Esophagus muscularis mucosa (tissue), 4 donors: ENCODE results near the gene FUT8. TPM values are rescaled to one million over a fixed set of nuclear protein-coding genes. Genes with fewer than 3 reads are reported as not detected.

Source experiments
- DNase-seq: peaks from one replicate; pipeline ENCODE4 v3.0.0-alpha.2; 2017; ENCODE audit errors: extremely low spot score
- H3K27ac ChIP-seq, 4 donors: fragments of 200-600 bp; sonication (generic); replicated peaks in 1 of 4; 1 replicate in 3 of 4; 2 replicates in 1 of 4; pipeline ENCODE4 v1.5.1; 2016 to 2019; ENCODE audit warnings: mild to moderate bottlenecking in 1 of 4
- H3K27me3 ChIP-seq, 4 donors: fragments of 200-600 bp; sonication (generic); one replicate each; pipeline versions ENCODE4 v1.5.1 to v1.6.0; 2016 to 2019
- H3K36me3 ChIP-seq, 4 donors: fragments of 200-600 bp; sonication (generic); one replicate each; pipeline ENCODE4 v1.5.1; 2016 to 2019
- H3K4me1 ChIP-seq, 4 donors: fragments of 200-600 bp; sonication (generic); one replicate each; pipeline ENCODE4 v1.5.1; 2016 to 2019
- H3K4me3 ChIP-seq, 4 donors: fragments of 200-600 bp; sonication (generic); 1 replicate in 2 of 4; 2 replicates in 2 of 4; pipeline ENCODE4 v1.5.1; 2016 to 2019; ENCODE audit warnings: mild to moderate bottlenecking in 4 of 4, moderate library complexity in 1 of 4
- H3K9me3 ChIP-seq, 4 donors: fragments of 200-600 bp; sonication (generic); 1 replicate in 3 of 4; 2 replicates in 1 of 4; pipeline ENCODE4 v1.5.1; 2016 to 2019
- CTCF ChIP-seq, 3 experiments: fragments of 200-600 bp in 2 of 3; fragments of 450-650 bp in 1 of 3; sonication (generic) in 2 of 3; IDR thresholded peaks; one replicate each; pipeline ENCODE4 v1.5.1; 2017 to 2019; ENCODE audit warnings: antibody characterized with exemption in 3 of 3, mild to moderate bottlenecking in 2 of 3, moderate library complexity in 1 of 3
- EP300 ChIP-seq: sonication (generic); formaldehyde crosslinking; IDR thresholded peaks from one replicate; pipeline ENCODE4 v1.6.1; 2017; ENCODE audit warnings: antibody characterized with exemption
- POLR2A ChIP-seq: fragments of 450-650 bp; IDR thresholded peaks from one replicate; pipeline ENCODE4 v1.6.1; 2017; ENCODE audit warnings: antibody characterized with exemption, moderate library complexity, mild to moderate bottlenecking, low read depth
- POLR2AphosphoS5 ChIP-seq, 2 donors: sonication (generic); formaldehyde crosslinking; IDR thresholded peaks; one replicate each; pipeline ENCODE4 v1.6.1; 2017; ENCODE audit warnings: antibody characterized with exemption in 2 of 2
- WGBS: methylation state at CpG from one replicate; pipeline ENCODE4 v1.1.5; 2018; 5-methylcytosine and 5-hydroxymethylcytosine counted together
- intact Hi-C: fragments of 100-400 bp; cut with DNase I; formaldehyde crosslinking; loops from one replicate; pipeline ENCODE4 v1.15.1; 2023
- total RNA-seq, 4 donors: library from RNA; depleted of rRNA; stranded (reverse); fragments of >200 nt; gene quantifications; one replicate each; pipeline versions ENCODE4 v1.1.0 to v1.2.1, GENCODE V29; 2016

The FUT8 gene
- total RNA-seq, 4 donors from 2014 or later, result 12.8 to 22.2 (median 20.1) TPM

- no peaks in the 10 kb centered on the region for H3K9me3 ChIP-seq
- H3K27me3 ChIP-seq, result no peaks in the 10 kb centered on the region
- no peak for TF ChIP-seq POLR2AphosphoS5 (IDR thresholded peaks at IDR 0.05)
- no peak for TF ChIP-seq CTCF (IDR thresholded peaks at IDR 0.05)
- no peak for TF ChIP-seq POLR2A
- TF ChIP-seq EP300, result no peak
- H3K27ac ChIP-seq, result no peak overlapping the region
- H3K36me3 ChIP-seq, result no peaks in the 10 kb centered on the region
- H3K4me1 ChIP-seq, result peaks cover 5 to 9% (median 7%) of the 10 kb centered on the region in 4 donors
- H3K4me3 ChIP-seq, result no peak overlapping the region
- WGBS, result 96% methylated on average over 3 of the region's 3 CpGs
- DNase-seq, result no peak
- intact Hi-C loops, result no loop called here
These were observed 4.4 kb upstream of the FUT8 start for GRCh38 chr14:65408113-65408512.

- no peak for DNase-seq
- TF ChIP-seq POLR2AphosphoS5 (IDR thresholded peaks at IDR 0.05), result no peak
- no peak for TF ChIP-seq POLR2A
- TF ChIP-seq CTCF (IDR thresholded peaks at IDR 0.05), result no peak
- no peak for TF ChIP-seq EP300
- Histone ChIP-seq H3K4me1 (peaks cover 19% of the 10 kb centered on the region in 4 donors), H3K9me3 (no peaks in the 10 kb centered on the region), H3K4me3 (no peak overlapping the region), H3K36me3 (no peaks in the 10 kb centered on the region), H3K27me3 (no peaks in the 10 kb centered on the region), H3K27ac (peak overlapping the region in 3 of 4 donors; percentile 94 to 97 (median 95))
- 92% methylated on average over 2 of the region's 2 CpGs for WGBS
- intact Hi-C loops, result loop anchor here (1.0 to 10.0 kb wide), 4 partner anchors 186 to 423 kb away; partner anchors contain the start of gene FNTB
These were observed 1.9 kb upstream of the FUT8 start for GRCh38 chr14:65410640-65411039.

- Histone ChIP-seq H3K36me3 (no peaks in the 10 kb centered on the region), H3K9me3 (no peaks in the 10 kb centered on the region), H3K4me3 (peak overlapping the region; percentile 87 to 97 (median 92)), H3K27me3 (no peaks in the 10 kb centered on the region), H3K27ac (peak overlapping the region; percentile 94 to 97 (median 96)), H3K4me1 (peaks cover 19% of the 10 kb centered on the region in 4 donors)
- TF ChIP-seq CTCF (IDR thresholded peaks at IDR 0.05) (no peak), POLR2AphosphoS5 (IDR thresholded peaks at IDR 0.05) (peak; percentile 84 to 86)
- WGBS, result 0% methylated on average over 15 of the region's 31 CpGs
- intact Hi-C loops, result loop anchor here (1.0 to 10.0 kb wide), 4 partner anchors 187 to 424 kb away; partner anchors contain the start of gene FNTB
- peak; percentile 98 for DNase-seq
These were observed 886 bp upstream of the FUT8 start for GRCh38 chr14:65411656-65412031.

- 2% methylated on average over 27 of the region's 87 CpGs for WGBS
- intact Hi-C loops, result loop anchor here (5.0 to 10.0 kb wide), 3 partner anchors 188 to 426 kb away; partner anchors contain the start of gene FNTB
- DNase-seq, result peak; percentile 92
These were observed 567 bp downstream of the FUT8 start for GRCh38 chr14:65412856-65413738.

More at GRCh38 chr14:65412856-65413738, 567 bp downstream of the FUT8 start:
- no peaks in the 10 kb centered on the region for H3K36me3 ChIP-seq
- H3K27me3 ChIP-seq, result no peaks in the 10 kb centered on the region
- no peaks in the 10 kb centered on the region for H3K9me3 ChIP-seq
- TF ChIP-seq POLR2A (no peak), EP300 (no peak), CTCF (IDR thresholded peaks at IDR 0.05) (no peak), POLR2AphosphoS5 (IDR thresholded peaks at IDR 0.05) (no peak)
- peak overlapping the region; percentile 87 to 97 (median 92) for H3K4me3 ChIP-seq
- peak overlapping the region; percentile 94 to 97 (median 96) for H3K27ac ChIP-seq
- H3K4me1 ChIP-seq, result peaks cover 19% of the 10 kb centered on the region in 4 donors
